ENCODE data around the gene PCSK7. TPM values are rescaled to one million over a fixed set of nuclear protein-coding genes. Genes with fewer than 3 reads are reported as not detected.
A peak's percentile ranks its signal among the peaks of the same experiment; 100 is the strongest.

The PCSK7 gene
- total RNA-seq, 1 donor from 2014 or later = 341 TPM

DNA sequence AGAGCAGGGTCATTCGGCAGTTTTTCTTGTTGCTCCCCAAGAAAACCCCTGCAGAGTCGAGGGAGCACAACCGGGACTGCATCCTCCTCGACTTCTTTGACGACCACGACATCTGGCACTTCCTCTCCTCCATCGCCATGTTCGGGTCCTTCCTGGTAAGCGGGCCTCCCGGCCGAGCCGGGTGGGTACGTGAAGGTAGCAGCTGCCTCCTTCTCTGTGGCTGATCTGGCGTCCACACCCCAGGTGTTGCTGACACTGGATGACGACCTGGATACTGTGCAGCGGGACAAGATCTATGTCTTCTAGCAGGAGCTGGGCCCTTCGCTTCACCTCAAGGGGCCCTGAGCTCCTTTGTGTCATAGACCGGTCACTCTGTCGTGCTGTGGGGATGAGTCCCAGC, 36.1 kb downstream of the PCSK7 start:
- no peak for ATAC-seq (ENCODE audit: low read depth)
- intact Hi-C loops (cut with micrococcal nuclease) = loop anchor here (2.0 kb wide), 1 partner anchor 17 kb away; the partner anchor contains the start of gene SIDT2
- Mint-ChIP-seq H3K36me3 (ENCODE audit: low read depth) (peaks cover 68% of the 10 kb centered on the region), H3K27ac (peak overlapping the region; percentile 66), H3K4me3 (no peak overlapping the region), H3K27me3 (no peaks in the 10 kb centered on the region), H3K9me3 (no peaks in the 10 kb centered on the region), H3K4me1 (peaks cover 41% of the 10 kb centered on the region)
- POLR2A ChIA-PET = interaction anchor here (1.0 to 2.9 kb wide), 3 partner anchors 16 to 22 kb away, joined by 3 to 12 read pairs (median 11); no protein-coding TSS in a partner anchor
- TF ChIP-seq CTCF (IDR thresholded peaks at IDR 0.05) = no peak
- CTCF ChIA-PET = interaction anchor here (3.1 kb wide), 1 partner anchor 16 kb away, joined by 13 read pairs; the partner anchor contains the start of gene SIDT2
- no peak for DNase-seq

DNA sequence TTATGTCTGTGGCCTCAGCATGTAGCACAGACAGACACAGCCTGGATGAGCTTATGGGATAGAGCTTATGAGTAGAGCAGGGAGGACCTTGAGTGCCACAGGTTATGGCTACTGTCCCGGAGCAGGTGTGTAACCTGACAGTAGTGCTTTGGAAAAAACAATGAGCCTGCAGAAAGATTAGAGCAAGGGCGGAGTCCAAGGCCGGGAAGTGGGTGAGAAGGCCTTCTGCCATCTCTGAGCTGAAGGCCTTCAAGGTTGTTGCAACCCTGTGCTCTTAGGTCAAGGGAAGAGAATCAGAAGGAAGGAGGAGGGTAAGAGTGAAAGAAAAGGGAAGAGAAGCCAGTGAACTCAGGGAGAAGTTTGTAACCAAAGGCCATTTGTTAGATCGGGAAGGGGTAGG, 36.6 kb downstream of the PCSK7 start:
- POLR2A ChIA-PET = interaction anchor here (2.9 kb wide), 1 partner anchor 15 kb away, joined by 12 read pairs; no protein-coding TSS in a partner anchor
- ATAC-seq (ENCODE audit: low read depth) (no peak), DNase-seq (no peak)
- Mint-ChIP-seq H3K36me3 (ENCODE audit: low read depth) (peaks cover 70% of the 10 kb centered on the region), H3K9me3 (no peaks in the 10 kb centered on the region), H3K27ac (peak overlapping the region; percentile 70), H3K27me3 (no peaks in the 10 kb centered on the region), H3K4me3 (no peak overlapping the region), H3K4me1 (peaks cover 41% of the 10 kb centered on the region)
- intact Hi-C loops (cut with micrococcal nuclease) = no loop called here
- CTCF ChIA-PET = interaction anchor here (1.4 to 3.1 kb wide), 2 partner anchors 16 to 35 kb away, joined by 4 to 13 read pairs; partner anchors contain the start of gene SIDT2
- TF ChIP-seq CTCF (IDR thresholded peaks at IDR 0.05) = no peak

GRCh38 chr11:117194267-117194666, 37.6 kb downstream of the PCSK7 start:
- no peaks in the 10 kb centered on the region for H3K9me3 Mint-ChIP-seq
- no peak overlapping the region for H3K4me3 Mint-ChIP-seq
- H3K27me3 Mint-ChIP-seq = no peaks in the 10 kb centered on the region
- ChIA-PET CTCF (interaction anchor here (1.4 to 2.0 kb wide), 2 partner anchors 13 to 36 kb away, joined by 4 to 5 read pairs; no protein-coding TSS in a partner anchor), POLR2A (interaction anchor here (1.2 to 2.9 kb wide), 3 partner anchors 12 to 50 kb away, joined by 3 to 12 read pairs (median 3); partner anchors contain the start of gene PAFAH1B2)
- intact Hi-C loops (cut with micrococcal nuclease) = no loop called here
- no peak overlapping the region for H3K27ac Mint-ChIP-seq
- H3K4me1 Mint-ChIP-seq = peaks cover 51% of the 10 kb centered on the region
- no peak for TF ChIP-seq CTCF (IDR thresholded peaks at IDR 0.05)
- ATAC-seq (ENCODE audit: low read depth) (no peak), DNase-seq (no peak)
- peaks cover 75% of the 10 kb centered on the region for H3K36me3 Mint-ChIP-seq (ENCODE audit: low read depth)

DNA sequence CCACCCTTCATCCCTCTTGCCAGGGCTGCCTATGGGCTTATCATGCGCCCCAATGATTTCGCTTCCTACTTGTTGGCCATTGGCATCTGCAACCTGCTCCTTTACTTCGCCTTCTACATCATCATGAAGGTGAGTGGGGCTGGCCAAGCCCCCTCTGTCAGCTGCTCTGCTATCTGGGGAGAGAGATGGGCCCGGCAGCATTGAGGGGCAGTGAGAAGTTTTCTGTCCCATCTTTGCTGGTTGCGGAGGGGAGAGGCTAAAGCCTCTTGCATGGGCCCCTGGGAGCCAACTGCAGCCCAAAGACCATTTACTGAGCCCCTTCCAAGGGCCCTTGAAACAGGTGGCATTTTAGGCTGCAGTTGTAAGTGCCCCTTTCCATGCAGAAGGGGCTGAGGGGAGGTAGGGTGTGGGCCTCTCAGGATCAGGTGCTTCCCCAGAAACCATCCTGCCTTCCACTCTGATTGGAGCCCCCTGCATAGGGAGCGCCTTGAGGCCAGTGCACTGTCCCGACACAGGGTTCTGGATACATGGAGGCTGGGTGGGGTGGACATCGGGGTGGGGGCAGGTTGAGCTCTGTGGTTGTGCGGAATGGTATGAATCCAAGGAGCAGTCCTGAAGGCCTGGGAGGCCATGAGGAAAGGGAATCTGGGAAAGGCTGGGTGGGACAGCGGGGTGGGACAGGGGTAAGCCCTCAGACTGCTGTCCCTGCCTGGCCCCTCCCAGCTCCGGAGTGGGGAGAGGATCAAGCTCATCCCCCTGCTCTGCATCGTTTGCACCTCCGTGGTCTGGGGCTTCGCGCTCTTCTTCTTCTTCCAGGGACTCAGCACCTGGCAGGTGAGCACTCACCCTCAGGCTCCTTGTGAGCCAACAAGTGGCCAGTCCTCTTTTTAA, 38.5 kb downstream of the PCSK7 start:
- Mint-ChIP-seq H3K27me3 (no peaks in the 10 kb centered on the region), H3K36me3 (ENCODE audit: low read depth) (peaks cover 81% of the 10 kb centered on the region), H3K27ac (peak overlapping the region; percentile 61), H3K4me1 (peaks cover 58% of the 10 kb centered on the region), H3K9me3 (no peaks in the 10 kb centered on the region), H3K4me3 (no peak overlapping the region)
- ChIA-PET CTCF (interaction anchor here (2.0 kb wide), 1 partner anchor 12 kb away, joined by 5 read pairs; no protein-coding TSS in a partner anchor), POLR2A (interaction anchor here (0.8 to 2.9 kb wide), 5 partner anchors 11 to 49 kb away, joined by 3 to 12 read pairs (median 3); partner anchors contain the start of gene PAFAH1B2)
- DNase-seq = no peak
- intact Hi-C loops (cut with micrococcal nuclease) = no loop called here
- no peak for TF ChIP-seq CTCF (IDR thresholded peaks at IDR 0.05)
- no peak for ATAC-seq (ENCODE audit: low read depth)

DNA sequence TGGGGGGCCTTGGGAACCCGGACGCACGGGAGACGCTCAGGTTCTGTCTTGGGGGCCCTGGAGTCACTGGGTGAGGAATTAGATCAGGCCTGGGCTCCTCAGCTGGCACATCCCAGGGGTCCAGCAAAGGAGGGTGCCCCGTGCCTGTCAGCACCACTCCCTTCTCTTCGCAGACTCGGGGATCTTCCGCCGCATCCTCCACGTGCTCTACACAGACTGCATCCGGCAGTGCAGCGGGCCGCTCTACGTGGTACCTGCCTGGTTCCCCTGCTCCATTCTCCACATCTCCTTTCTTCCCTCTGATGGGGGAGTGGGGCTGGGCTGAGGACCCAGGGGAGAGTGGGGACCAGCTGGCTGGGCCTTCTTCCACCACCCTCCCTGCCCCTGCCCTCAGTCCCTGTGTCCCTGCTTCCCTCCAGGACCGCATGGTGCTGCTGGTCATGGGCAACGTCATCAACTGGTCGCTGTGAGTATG, 39.4 kb downstream of the PCSK7 start:
- DNase-seq (no peak), ATAC-seq (ENCODE audit: low read depth) (no peak)
- CTCF ChIA-PET = interaction anchor here (2.0 kb wide), 1 partner anchor 11 kb away, joined by 5 read pairs; no protein-coding TSS in a partner anchor
- Mint-ChIP-seq H3K4me3 (no peak overlapping the region), H3K27ac (peak overlapping the region; percentile 61), H3K4me1 (peaks cover 58% of the 10 kb centered on the region), H3K36me3 (ENCODE audit: low read depth) (peaks cover 83% of the 10 kb centered on the region), H3K27me3 (no peaks in the 10 kb centered on the region), H3K9me3 (no peaks in the 10 kb centered on the region)
- intact Hi-C loops (cut with micrococcal nuclease) = no loop called here
- no peak for TF ChIP-seq CTCF (IDR thresholded peaks at IDR 0.05)
- POLR2A ChIA-PET = interaction anchor here (1.1 kb wide), 1 partner anchor 38 kb away, joined by 5 read pairs; no protein-coding TSS in a partner anchor

Measured in activated B cell treated with CpG ODN at 0.5 μM for 24 hours (primary cell).